Glutamatergic neuron (in vitro differentiated cells): Measurements from ENCODE around the gene VAPA. TPM values are rescaled to one million over a fixed set of nuclear protein-coding genes. Genes with fewer than 3 reads are reported as not detected.

Experiments used
- DNase-seq: peaks from one replicate; pipeline ENCODE4 v3.0.0; 2022
- H3K27ac Mint-ChIP-seq: one replicate; pipeline ENCODE4 v1.8.0; 2020; ENCODE audit warnings: mild to moderate bottlenecking, mixed read lengths, inconsistent platforms; ENCODE audit not compliant: unreplicated experiment
- H3K27me3 Mint-ChIP-seq: one replicate; pipeline ENCODE4 v1.8.0; 2020; ENCODE audit warnings: mild to moderate bottlenecking, moderate library complexity, mixed read lengths, inconsistent platforms; ENCODE audit not compliant: unreplicated experiment
- H3K36me3 Mint-ChIP-seq: one replicate; pipeline ENCODE4 v1.8.0; 2020; ENCODE audit warnings: mild to moderate bottlenecking, mixed read lengths, inconsistent platforms; ENCODE audit not compliant: unreplicated experiment
- H3K4me1 Mint-ChIP-seq: one replicate; pipeline ENCODE4 v1.8.0; 2020; ENCODE audit warnings: mild to moderate bottlenecking, low read depth, mixed read lengths, inconsistent platforms; ENCODE audit not compliant: unreplicated experiment
- H3K4me3 Mint-ChIP-seq: one replicate; pipeline ENCODE4 v1.8.0; 2020; ENCODE audit warnings: mild to moderate bottlenecking, mixed read lengths, inconsistent platforms; ENCODE audit not compliant: unreplicated experiment
- H3K9me3 Mint-ChIP-seq: one replicate; pipeline ENCODE4 v1.8.0; 2020; ENCODE audit warnings: mild to moderate bottlenecking, moderate library complexity, mixed read lengths, inconsistent platforms; ENCODE audit not compliant: unreplicated experiment
- CTCF ChIP-seq: fragments of 200-600 bp; sonication (generic); IDR thresholded peaks from one replicate; pipeline ENCODE4 v1.5.0; 2021; ENCODE audit not compliant: partially characterized antibody, unreplicated experiment
- total RNA-seq: library from RNA; stranded (reverse); fragmentation: NEBNext Ultra II Directional; extraction: Animal tissue kit (Norgen Biotek cat#: 25700); gene quantifications from one replicate; pipeline ENCODE4 v1.2.1, GENCODE V29; 2021; ENCODE audit not compliant: unreplicated experiment

VAPA gene
- total RNA-seq, 1 donor from 2014 or later, result 187 TPM

- H3K36me3 Mint-ChIP-seq, result peaks cover 4% of the 10 kb centered on the region
- no peak for TF ChIP-seq CTCF
- DNase-seq, result no peak
- peaks cover 2% of the 10 kb centered on the region for H3K9me3 Mint-ChIP-seq
- no peak overlapping the region for H3K4me3 Mint-ChIP-seq
- H3K4me1 Mint-ChIP-seq, result peaks cover 4% of the 10 kb centered on the region
- H3K27ac Mint-ChIP-seq, result no peak overlapping the region
- H3K27me3 Mint-ChIP-seq, result peaks cover 5% of the 10 kb centered on the region
Observed at GRCh38 chr18:9992973-9993520, 79.2 kb downstream of the VAPA start.

GRCh38 chr18:9993521-9994025 lies 79.8 kb downstream of the VAPA start:
- Mint-ChIP-seq H3K4me3 (no peak overlapping the region), H3K36me3 (peaks cover 9% of the 10 kb centered on the region), H3K27ac (no peak overlapping the region), H3K4me1 (peaks cover 4% of the 10 kb centered on the region), H3K9me3 (peaks cover 6% of the 10 kb centered on the region), H3K27me3 (peaks cover 5% of the 10 kb centered on the region)
- DNase-seq, result no peak
- TF ChIP-seq CTCF, result no peak

- no peak overlapping the region for H3K27ac Mint-ChIP-seq
- no peak overlapping the region for H3K4me3 Mint-ChIP-seq
- peaks cover 9% of the 10 kb centered on the region for H3K36me3 Mint-ChIP-seq
- DNase-seq, result no peak
- peaks cover 5% of the 10 kb centered on the region for H3K27me3 Mint-ChIP-seq
- no peak for TF ChIP-seq CTCF
- peaks cover 6% of the 10 kb centered on the region for H3K9me3 Mint-ChIP-seq
- H3K4me1 Mint-ChIP-seq, result peaks cover 4% of the 10 kb centered on the region
Observed at GRCh38 chr18:9994026-9994570, 80.3 kb downstream of the VAPA start.

DNA sequence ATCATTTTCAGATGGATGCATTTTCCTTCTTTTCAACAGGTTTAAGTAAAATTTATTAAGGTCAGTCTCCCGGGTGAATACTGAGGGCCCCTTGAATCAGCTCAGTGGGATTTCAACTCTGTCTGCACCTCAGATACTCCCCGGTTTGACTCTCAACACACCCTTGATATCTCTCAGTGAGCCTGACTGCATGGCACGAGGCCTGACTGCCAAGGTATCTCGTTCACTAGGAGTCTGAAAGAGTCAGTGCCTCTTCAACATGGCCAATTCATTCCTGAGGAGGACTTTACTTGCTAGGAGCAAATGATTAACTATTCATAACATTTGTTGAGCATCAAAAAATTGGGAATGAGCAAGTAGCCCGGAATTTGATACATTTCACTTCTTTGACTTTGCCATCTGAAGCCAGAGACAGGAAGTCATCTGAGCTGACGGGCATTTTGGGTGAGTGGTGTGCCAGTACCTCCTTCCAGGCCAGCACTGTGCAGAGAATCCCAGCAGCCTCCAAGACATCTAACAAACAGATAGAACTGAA lies 81.0 kb downstream of the VAPA start:
- H3K4me1 Mint-ChIP-seq, result peaks cover 4% of the 10 kb centered on the region
- no peak overlapping the region for H3K27ac Mint-ChIP-seq
- peaks cover 7% of the 10 kb centered on the region for H3K9me3 Mint-ChIP-seq
- peaks cover 16% of the 10 kb centered on the region for H3K36me3 Mint-ChIP-seq
- no peak overlapping the region for H3K4me3 Mint-ChIP-seq
- DNase-seq, result no peak
- no peak for TF ChIP-seq CTCF
- H3K27me3 Mint-ChIP-seq, result peaks cover 5% of the 10 kb centered on the region

- TF ChIP-seq CTCF, result no peak
- Mint-ChIP-seq H3K36me3 (peaks cover 16% of the 10 kb centered on the region), H3K27ac (no peak overlapping the region), H3K4me3 (no peak overlapping the region), H3K27me3 (peaks cover 5% of the 10 kb centered on the region), H3K4me1 (peaks cover 4% of the 10 kb centered on the region), H3K9me3 (peaks cover 7% of the 10 kb centered on the region)
- DNase-seq, result no peak
Observed at GRCh38 chr18:9995631-9996030, 81.8 kb downstream of the VAPA start.
